GM21381 (cell line): ENCODE data around the gene JOSD2.

Source experiments
- ATAC-seq: cut with Tn5 transposase; IDR thresholded peaks from one replicate; pipeline ENCODE4 v1.9.1; 2021; ENCODE audit warnings: mild to moderate bottlenecking, moderate library complexity; ENCODE audit not compliant: unreplicated experiment

JOSD2 gene

GRCh38 chr19:50496189-50497021 lies 14.6 kb downstream of the JOSD2 start:
- no peak for ATAC-seq

GRCh38 chr19:50495020-50495531 lies 15.9 kb downstream of the JOSD2 start:
- ATAC-seq = no peak

- ATAC-seq = no peak
Observed at GRCh38 chr19:50494186-50495019, 16.6 kb downstream of the JOSD2 start.

GRCh38 chr19:50493171-50493570 lies 17.8 kb downstream of the JOSD2 start:
- ATAC-seq = no peak

- ATAC-seq = no peak
Observed at GRCh38 chr19:50492303-50493052, 18.5 kb downstream of the JOSD2 start.

- no peak for ATAC-seq
Observed at GRCh38 chr19:50490991-50491472, 20.0 kb downstream of the JOSD2 start.

GRCh38 chr19:50490411-50490811 lies 20.6 kb downstream of the JOSD2 start:
- ATAC-seq = no peak

- ATAC-seq = no peak
Observed at GRCh38 chr19:50489461-50490011, 21.5 kb downstream of the JOSD2 start.

- ATAC-seq = no peak
Observed at GRCh38 chr19:50488389-50489194, 22.4 kb downstream of the JOSD2 start.

- no peak for ATAC-seq
Observed at GRCh38 chr19:50486823-50487515, 24.0 kb downstream of the JOSD2 start.

- ATAC-seq = no peak
Observed at GRCh38 chr19:50485284-50485955, 25.6 kb downstream of the JOSD2 start.

- no peak for ATAC-seq
Observed at GRCh38 chr19:50482916-50483315, 28.1 kb downstream of the JOSD2 start.

GRCh38 chr19:50482271-50482855 lies 28.6 kb downstream of the JOSD2 start:
- no peak for ATAC-seq

- no peak for ATAC-seq
Observed at GRCh38 chr19:50481351-50482149, 29.4 kb downstream of the JOSD2 start.

- no peak for ATAC-seq
Observed at GRCh38 chr19:50480281-50481111, 30.5 kb downstream of the JOSD2 start.

GRCh38 chr19:50479761-50480251 lies 31.2 kb downstream of the JOSD2 start:
- no peak for ATAC-seq
